ENCODE results near the gene CHRM1. TPM values are rescaled to one million over a fixed set of nuclear protein-coding genes. Genes with fewer than 3 reads are reported as not detected.

Gene CHRM1
- total and polyA plus RNA-seq, 2 experiments from 2014 or later = 1.4 to 1.6 TPM

DNA sequence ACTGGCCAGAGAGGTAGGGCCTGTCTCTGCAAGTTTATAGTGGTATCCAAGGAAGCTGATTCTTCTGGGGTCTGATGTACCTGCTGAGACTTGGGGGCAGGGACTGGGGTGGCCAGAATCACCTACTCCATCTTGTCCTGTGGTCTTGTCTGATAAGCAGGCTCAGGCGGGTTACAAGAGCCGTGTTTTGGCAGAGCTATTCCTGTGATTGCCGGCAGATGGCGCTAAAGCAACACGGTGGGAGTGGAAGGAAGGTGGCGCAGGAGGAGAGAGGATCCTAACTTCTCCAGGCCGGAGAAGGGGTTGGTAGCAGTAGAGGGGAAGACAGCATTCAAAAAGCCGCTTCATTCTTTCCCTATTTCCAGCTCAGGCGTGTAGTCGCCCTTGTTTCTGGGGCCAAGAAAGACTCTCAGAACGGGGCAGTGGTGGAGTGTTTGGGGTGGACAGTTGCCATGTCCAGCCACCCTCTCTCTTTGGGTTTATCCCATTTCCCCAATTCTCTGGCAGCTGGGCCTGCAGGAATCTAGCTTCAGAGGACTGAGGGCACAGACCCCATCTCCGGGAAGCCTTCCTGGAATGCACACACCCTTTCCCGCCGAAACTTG is 15.1 kb downstream of the CHRM1 start:
- Histone ChIP-seq H3K27ac (no peak overlapping the region), H3K27me3 (no peaks in the 10 kb centered on the region), H3K4me1 (ENCODE audit: low read depth) (peaks cover 11% of the 10 kb centered on the region), H3K4me3 (no peak overlapping the region), H3K36me3 (no peaks in the 10 kb centered on the region), H3K9me3 (ENCODE audit: low read depth) (no peaks in the 10 kb centered on the region)
- DNase-seq (ENCODE audit: low read depth in 1 of 2, low spot score in 1 of 2) = peak; percentile 87 to 89
- TF ChIP-seq, protein P1, sequence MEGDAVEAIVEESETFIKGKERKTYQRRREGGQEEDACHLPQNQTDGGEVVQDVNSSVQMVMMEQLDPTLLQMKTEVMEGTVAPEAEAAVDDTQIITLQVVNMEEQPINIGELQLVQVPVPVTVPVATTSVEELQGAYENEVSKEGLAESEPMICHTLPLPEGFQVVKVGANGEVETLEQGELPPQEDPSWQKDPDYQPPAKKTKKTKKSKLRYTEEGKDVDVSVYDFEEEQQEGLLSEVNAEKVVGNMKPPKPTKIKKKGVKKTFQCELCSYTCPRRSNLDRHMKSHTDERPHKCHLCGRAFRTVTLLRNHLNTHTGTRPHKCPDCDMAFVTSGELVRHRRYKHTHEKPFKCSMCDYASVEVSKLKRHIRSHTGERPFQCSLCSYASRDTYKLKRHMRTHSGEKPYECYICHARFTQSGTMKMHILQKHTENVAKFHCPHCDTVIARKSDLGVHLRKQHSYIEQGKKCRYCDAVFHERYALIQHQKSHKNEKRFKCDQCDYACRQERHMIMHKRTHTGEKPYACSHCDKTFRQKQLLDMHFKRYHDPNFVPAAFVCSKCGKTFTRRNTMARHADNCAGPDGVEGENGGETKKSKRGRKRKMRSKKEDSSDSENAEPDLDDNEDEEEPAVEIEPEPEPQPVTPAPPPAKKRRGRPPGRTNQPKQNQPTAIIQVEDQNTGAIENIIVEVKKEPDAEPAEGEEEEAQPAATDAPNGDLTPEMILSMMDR (IDR thresholded peaks at IDR 0.05; ENCODE audit: low read depth, low read length) = peak; percentile 99

DNA sequence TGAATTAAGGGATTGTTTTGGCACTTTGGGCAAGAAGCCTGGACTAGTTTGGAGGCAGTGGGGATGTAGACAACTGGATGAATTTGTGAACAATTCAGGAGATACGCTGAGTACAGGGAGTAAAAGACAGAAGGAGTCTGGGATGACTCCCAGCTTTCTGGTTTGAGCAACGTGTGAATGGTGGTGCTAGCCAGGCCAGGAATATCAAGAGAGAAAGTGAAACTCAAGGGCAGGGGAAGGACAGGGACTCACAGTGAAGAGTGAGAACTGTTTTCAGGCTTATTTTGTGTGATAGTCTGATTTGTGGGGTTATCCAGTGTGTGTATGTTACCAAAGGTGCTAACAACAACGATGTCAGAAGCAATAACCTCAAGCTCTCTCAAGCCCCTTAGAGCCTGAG is 15.9 kb downstream of the CHRM1 start:
- Histone ChIP-seq H3K27ac (peak overlapping the region; percentile 2), H3K4me3 (no peak overlapping the region), H3K36me3 (no peaks in the 10 kb centered on the region), H3K27me3 (no peaks in the 10 kb centered on the region), H3K9me3 (ENCODE audit: low read depth) (no peaks in the 10 kb centered on the region), H3K4me1 (ENCODE audit: low read depth) (peaks cover 11% of the 10 kb centered on the region)
- DNase-seq (ENCODE audit: low read depth in 1 of 2, low spot score in 1 of 2) = peak in 1 of 2 donors; percentile 32
- TF ChIP-seq, protein P1 (IDR thresholded peaks at IDR 0.05; ENCODE audit: low read depth, low read length) = no peak

- TF ChIP-seq, protein P1 (IDR thresholded peaks at IDR 0.05; ENCODE audit: low read depth, low read length) = no peak
- H3K4me3 ChIP-seq = no peak overlapping the region
- peaks cover 7% of the 10 kb centered on the region for H3K4me1 ChIP-seq (ENCODE audit: low read depth)
- no peak overlapping the region for H3K27ac ChIP-seq
- no peaks in the 10 kb centered on the region for H3K9me3 ChIP-seq (ENCODE audit: low read depth)
- no peaks in the 10 kb centered on the region for H3K36me3 ChIP-seq
- DNase-seq (ENCODE audit: low read depth in 1 of 2, low spot score in 1 of 2) = no peak
- H3K27me3 ChIP-seq = no peaks in the 10 kb centered on the region
Measured at GRCh38 chr11:62902932-62903331, 18.2 kb downstream of the CHRM1 start.

GRCh38 chr11:62898027-62898426 is 23.1 kb downstream of the CHRM1 start:
- no peaks in the 10 kb centered on the region for H3K27me3 ChIP-seq
- no peaks in the 10 kb centered on the region for H3K36me3 ChIP-seq

DNA sequence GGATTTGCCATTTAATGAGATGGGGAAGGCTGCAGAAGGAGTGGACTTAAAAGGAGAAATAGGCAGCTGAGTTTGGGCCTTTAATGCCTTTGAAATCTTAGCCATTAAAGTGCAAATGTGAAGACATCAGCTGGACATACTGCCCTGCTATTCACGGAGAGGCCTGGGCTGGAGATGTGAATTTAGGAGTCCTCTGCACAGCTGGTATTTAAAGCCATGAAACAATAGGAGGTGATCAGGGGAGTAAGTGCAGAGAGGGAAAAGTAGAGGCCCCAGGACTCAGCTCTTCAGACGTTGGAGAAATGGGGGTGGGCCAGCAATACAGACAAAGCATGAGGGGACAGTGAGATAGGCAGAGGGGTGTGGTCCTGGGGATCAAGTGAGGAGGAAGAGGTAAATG is 23.9 kb downstream of the CHRM1 start:
- Histone ChIP-seq H3K4me3 (no peak overlapping the region), H3K9me3 (ENCODE audit: low read depth) (no peaks in the 10 kb centered on the region), H3K27ac (no peak overlapping the region), H3K27me3 (no peaks in the 10 kb centered on the region), H3K4me1 (ENCODE audit: low read depth) (no peaks in the 10 kb centered on the region), H3K36me3 (no peaks in the 10 kb centered on the region)
- no peak for DNase-seq (ENCODE audit: low read depth in 1 of 2, low spot score in 1 of 2)
- TF ChIP-seq, protein P1 (IDR thresholded peaks at IDR 0.05; ENCODE audit: low read depth, low read length) = no peak

More at GRCh38 chr11:62898027-62898426, 23.1 kb downstream of the CHRM1 start:
- no peak for DNase-seq (ENCODE audit: low read depth in 1 of 2, low spot score in 1 of 2)
- TF ChIP-seq, protein P1 (IDR thresholded peaks at IDR 0.05; ENCODE audit: low read depth, low read length) = no peak
- no peak overlapping the region for H3K27ac ChIP-seq
- no peaks in the 10 kb centered on the region for H3K9me3 ChIP-seq (ENCODE audit: low read depth)
- H3K4me1 ChIP-seq (ENCODE audit: low read depth) = no peaks in the 10 kb centered on the region
- H3K4me3 ChIP-seq = no peak overlapping the region
